Heart left ventricle (tissue), 13 donors: ENCODE results near the gene CYB561.
A peak's percentile ranks its signal among the peaks of the same experiment; 100 is the strongest.

ENCODE experiments used
- CTCF ChIP-seq, 12 donors: fragments of 200-600 bp; sonication (generic) in 4 of 12; IDR thresholded peaks; one replicate each; pipeline versions ENCODE4 v1.5.0 to v1.8.0; 2018 to 2022; ENCODE audit warnings: antibody characterized with exemption in 12 of 12, mild to moderate bottlenecking in 5 of 12
- POLR2A ChIP-seq, 2 donors: fragments of 450-650 bp; IDR thresholded peaks; one replicate each; pipeline ENCODE4 v1.6.1; 2017; ENCODE audit warnings: antibody characterized with exemption in 2 of 2, mild to moderate bottlenecking in 2 of 2, moderate library complexity in 2 of 2
- donor health status: ischemic (EF 13 %, LVEDD 7.1; RV severe dilation, severe dysfunction).
- donor health status: DM: no; HTN: yes; CAD: no.
- donor health status: DM: no; HTN: no; CAD: no.
- donor health status: ischemic (EF 25% LVEDD 6.9; RV normal size, moderate dysfunction).
- donor health status: ischemic (EF 25% LVEDD 5.7; RV mildly dilated, moderate dysfunction).
- donor health status: ischemic (EF 35%, LVEDD 5.7; RV mildly dilated, moderate dysfunction).
- donor health status: nonischemic (EF 11% LVEDD 7.7; RV severe dilation, severe dysfunction).
- donor health status: DM: yes; HTN: yes; CAD: no.
- donor health status: PGD.
- donor health status: ischemic (EF 29% LVEDD 5.4; RV normal size, mild dysfunction).
- donor health status: nonischemic (EF 23%, LVEDD 6.1; RV moderate dilation, normal function).

- peak; percentile 74 to 93 (median 84) for TF ChIP-seq CTCF (IDR thresholded peaks at IDR 0.05)
- TF ChIP-seq POLR2A (IDR thresholded peaks at IDR 0.05), result no peak
Measured at GRCh38 chr17:63406689-63407330, 39.3 kb downstream of the CYB561 start.
